Measurements from ENCODE around the gene PIEZO1.

PIEZO1 gene

GRCh38 chr16:88699180-88699579, 85.8 kb downstream of the PIEZO1 start:
- no peak for DNase-seq

GRCh38 chr16:88698646-88699045, 86.4 kb downstream of the PIEZO1 start:
- DNase-seq = no peak

DNA sequence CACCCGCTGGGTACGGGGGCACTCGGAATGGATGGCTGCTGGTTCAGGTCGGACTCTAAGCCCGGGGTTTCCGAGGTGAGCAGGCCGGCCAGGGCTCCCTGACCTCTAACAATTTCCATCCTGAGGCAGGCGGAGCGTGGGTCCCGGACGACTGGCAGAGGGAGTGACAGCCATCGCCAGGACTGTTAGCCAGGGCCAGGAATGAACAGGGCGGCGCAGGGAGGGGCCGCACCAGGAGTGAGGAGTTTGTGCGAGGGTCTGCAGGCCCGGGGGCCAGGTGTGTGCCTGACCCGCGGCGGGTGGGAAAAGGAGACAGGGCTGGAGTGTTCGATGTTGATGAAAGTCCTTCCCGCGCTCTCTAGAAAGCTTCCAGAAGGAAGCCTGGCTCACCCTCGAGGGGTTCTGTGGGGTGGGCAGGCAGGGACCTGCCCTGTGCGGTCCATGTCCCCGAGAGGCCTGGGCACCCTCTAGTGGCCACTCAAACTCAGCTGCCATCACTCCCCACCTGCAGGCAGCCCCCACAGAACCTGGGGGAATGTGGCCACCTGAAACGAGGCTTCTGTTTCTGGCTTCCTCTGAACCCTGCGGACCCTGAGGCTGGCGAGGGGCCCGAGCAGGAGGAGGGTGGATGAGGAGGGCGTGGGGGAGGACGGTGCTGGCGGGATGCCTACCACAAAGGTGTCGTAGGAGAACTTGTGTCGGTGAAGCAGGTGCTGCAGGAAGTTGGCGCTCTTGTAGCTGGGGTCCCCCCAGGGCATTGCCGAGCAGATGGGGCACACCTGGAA, 87.0 kb downstream of the PIEZO1 start:
- no peak for DNase-seq

DNA sequence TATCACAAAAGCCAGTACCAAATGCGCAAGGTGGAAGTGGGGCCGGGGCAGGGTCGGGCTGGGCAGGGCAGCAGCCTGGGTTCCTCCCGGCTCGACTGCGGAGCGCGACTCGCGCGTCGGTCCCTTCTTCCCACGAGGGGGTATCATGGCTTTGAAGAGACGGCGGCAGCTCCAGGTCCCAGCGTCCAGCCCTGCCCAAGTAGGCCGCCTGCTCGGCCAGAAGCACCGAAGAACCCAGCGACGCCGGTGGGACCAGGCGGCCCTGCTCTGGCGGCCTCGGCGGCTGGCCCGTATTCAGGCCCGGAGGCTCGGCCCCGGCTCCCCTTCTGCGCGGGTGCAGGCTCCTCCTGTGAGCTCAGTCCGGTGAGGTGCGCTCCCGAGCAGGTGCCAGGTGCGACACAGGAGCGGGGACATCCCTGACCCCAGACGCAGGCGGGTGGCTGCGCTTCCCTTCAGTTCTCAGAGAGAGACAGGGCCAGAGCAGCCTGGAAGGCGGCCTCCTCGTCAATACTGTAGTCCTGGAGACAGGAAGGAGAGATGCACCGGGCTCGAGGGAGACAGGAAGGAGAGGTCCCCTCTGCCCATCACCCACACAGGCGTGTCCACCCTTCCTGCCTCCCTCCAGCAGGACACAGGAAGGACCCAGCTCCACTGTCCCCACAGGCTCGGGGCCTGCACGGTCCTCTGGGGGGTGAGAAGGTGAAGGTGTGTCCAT, 87.7 kb downstream of the PIEZO1 start:
- no peak for DNase-seq

DNA sequence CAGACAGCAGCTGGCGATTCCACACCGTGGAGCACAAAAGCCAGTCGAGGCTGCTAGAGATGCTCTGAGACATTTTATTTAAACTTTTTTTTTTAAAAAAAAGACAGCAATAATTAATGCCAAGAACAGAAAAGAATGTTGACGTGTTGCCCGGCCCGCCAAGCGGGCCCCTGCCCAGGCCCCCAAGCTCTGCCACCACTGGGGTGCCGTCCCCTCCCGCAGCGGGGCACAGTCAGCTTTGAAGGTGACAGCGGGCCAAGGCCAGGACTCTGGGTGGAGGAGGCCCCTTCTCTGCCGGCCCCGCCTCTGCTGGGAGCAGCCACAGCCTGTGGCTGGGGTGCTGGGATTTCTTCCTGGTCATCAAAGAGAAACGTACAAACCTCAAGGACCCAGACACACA, 88.6 kb downstream of the PIEZO1 start:
- DNase-seq = no peak

DNA sequence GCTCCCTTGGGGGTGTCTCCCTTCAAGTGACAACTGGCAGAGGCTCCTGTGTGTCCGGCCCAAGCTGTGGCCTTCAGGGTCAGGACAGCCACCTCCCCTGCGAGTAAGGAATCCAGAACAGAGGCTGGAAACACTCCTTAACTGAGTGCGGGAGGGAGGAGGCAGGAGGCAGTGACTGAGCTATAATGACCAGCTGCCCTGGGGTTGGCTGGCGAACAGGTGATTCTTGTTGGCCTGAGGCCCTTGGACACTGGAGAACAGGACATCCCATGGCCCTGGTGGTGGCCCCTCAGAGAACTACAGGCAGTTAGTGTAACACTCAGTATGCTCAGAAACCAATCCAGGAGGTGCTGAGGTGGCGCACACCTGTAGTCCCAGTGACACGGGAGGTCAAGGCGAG, 89.3 kb downstream of the PIEZO1 start:
- DNase-seq = no peak

GRCh38 chr16:88695218-88695617, 89.8 kb downstream of the PIEZO1 start:
- DNase-seq = no peak

GRCh38 chr16:88694221-88695087, 90.6 kb downstream of the PIEZO1 start:
- DNase-seq = no peak

DNA sequence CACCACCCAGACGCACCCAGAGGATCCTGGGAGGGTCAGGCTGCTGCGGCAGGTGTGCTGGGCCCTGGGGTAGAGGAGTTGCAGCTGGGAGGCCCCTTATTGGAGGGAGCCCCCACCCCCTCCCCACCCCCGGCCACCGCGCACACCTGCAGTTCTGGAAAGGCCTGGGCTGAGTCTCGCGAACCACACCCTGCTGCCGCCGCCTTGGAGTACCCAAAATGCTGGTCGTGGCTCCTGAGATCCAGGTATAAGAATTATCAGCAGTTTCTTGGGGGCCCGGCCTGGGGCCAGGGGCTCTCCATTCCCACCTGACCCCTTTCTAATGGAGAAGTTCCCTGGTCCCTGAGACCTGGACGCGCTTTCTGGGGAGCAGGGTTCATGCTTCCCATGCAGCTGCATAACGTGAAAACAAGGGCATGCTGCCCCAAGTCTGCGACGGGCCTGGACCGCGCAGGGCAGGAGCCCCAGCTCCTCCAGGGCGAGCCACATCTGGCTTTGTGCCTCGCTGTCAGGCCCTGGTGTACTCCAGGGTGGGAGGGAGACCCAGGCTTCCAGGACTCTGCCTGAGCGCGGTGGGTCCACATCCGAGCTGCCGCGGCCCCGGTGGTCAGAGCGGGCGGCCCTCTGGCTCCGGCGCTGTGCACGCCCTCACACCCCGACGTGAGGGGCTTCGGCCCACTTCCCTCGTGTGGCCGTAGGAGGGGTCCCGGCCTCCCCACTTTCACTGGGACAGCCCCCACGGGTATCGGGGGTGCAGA, 91.4 kb downstream of the PIEZO1 start:
- no peak for DNase-seq

DNA sequence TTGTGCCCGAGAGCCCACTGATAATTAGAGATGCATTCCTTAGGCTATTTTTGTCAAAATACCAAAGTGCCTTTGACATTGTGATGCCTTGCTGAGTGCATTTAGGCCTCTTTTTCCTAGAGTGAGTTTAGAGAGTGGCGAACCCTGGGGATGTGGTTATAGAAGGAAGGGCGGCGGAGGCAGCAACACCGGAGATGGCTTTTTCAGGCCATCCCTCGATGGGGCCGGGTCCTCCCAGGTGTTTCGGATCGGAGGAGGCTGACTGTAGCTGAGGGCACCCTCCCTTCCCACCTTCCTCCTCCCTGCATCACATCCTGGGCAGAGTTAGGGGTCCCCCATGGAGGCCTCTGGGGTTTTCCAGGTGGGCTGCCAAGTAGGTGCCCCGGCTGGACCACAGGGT, 92.2 kb downstream of the PIEZO1 start:
- DNase-seq = no peak

GRCh38 chr16:88691924-88692560, 93.0 kb downstream of the PIEZO1 start:
- DNase-seq = peak; percentile 57

DNA sequence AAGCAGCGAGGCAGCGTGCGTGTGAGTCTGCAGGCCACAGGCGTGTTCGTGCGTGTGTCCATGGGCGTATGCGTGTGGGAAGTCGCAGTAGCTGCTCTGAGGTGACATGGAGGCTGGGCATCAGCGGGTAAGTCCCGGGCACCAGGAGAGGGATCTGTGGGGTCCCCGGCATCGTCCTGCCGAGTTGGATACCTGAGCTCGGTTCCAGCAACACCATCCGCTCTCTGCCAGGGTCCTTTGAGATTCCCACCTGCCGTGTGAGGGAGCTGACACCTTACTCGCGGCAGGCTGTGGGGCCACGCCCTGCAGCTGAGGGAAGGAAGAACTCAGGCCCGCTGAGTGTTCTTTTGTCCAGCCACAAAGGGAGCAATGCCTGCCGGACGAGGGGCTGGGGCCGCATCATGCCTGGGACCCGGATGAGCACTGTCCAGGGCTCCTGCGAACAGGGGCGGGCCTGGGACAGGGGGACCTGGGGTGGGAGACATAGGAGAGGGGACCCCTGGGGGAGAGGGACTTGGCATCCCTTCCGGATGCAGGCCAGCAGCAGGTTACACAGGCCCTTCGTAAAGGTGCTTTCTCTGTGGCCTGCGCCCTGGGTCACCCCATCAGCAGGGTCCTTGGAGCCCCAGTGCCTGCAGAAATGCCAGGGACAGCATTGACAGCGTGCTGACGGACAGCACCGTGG, 93.7 kb downstream of the PIEZO1 start:
- no peak for DNase-seq

DNA sequence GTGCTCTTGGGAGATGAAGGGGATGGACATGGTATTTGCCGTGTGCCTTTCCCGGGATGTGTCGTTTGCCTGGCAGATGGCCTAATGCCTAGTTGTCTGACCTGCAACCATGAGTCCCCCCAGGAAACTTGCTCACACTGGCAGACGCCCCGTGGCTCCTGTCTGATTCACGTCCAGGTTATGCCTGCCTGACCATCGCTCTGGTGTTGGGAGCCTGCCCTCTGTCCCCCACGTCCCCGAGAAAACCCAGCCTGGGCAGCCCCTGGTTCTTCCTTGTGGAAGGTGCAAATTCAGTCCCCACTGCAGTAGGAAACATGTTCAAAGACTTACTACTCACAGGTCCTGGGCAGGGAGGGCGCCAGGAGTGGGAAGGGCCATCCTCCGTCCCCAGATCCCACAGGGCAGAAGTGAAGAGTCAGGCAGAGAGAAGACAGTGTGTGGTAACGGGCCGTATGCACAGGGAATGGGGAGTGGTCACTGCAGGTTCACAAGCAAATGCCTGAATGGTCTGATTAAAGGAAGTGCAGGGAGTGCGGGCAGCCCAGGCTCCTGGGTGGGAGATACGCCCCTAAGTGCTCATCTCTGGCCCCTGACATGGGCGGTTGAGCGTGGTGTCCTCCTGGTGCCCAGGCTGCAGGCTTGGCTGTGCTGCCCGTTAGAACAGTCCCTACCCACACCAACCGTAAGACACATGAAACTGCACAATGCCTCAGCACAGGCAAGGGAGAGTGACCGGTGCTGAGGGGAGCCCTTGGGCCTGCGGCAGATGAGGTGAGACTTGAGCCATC, 94.5 kb downstream of the PIEZO1 start:
- no peak for DNase-seq

DNA sequence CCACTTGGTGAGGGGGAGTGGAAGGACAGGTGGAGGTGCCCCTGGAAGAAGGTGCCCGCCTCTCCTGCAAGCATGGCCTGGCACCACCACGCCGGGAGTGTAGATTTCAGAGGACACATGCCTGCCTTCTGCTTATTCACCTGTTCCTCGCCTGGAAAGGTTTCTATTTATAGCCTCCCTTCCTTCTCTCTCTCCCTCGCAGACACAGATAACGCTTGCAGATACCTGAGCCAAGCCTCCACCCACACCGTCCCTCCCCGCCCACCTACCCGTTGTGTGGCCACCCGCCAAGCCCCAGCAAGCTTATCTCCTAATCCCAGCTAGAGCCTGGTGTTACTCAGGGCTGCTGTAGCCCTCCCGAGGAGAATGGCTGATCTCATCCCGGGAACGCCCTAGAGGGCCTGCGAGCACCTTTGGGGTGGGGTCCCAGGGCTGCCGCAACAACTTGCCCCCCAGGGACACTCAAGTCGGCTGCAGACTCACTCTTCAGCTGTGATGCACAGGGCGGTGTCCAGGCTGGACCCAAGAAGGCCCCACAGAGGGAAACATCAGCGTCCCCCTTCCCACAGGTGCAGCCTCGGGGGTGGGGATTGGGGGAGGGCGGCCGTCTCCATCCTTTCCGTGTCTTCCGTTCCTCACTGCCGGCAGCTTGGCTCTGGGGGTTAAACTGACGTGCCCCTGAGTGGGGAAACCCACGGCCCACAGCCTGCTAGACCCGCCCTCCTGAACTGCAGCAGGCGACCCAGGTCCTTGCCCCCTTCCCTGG, 96.8 kb downstream of the PIEZO1 start:
- DNase-seq = no peak

- no peak for DNase-seq
Observed at GRCh38 chr16:88687676-88688012, 97.4 kb downstream of the PIEZO1 start.

GRCh38 chr16:88687254-88687576, 97.8 kb downstream of the PIEZO1 start:
- DNase-seq = no peak

GRCh38 chr16:88686439-88687253, 98.4 kb downstream of the PIEZO1 start, which contains the start of gene SNAI3:
Gene SNAI3, minus strand, starts transcription at chr16:88686507. Its CDS starts 101 bp downstream, at chr16:88686406.
- peak; percentile 81 for DNase-seq

- peak; percentile 40 for DNase-seq
Observed at GRCh38 chr16:88686062-88686438, 99.0 kb downstream of the PIEZO1 start.
